NCI-H1694 (cell line): ENCODE data around the gene CDHR2.
"Not testable (repeated sequence)": the region's sequence is repeated elsewhere in the genome, so short reads cannot be mapped to it uniquely, and the experiment has no call there.

Source experiments
- DNase-seq: peaks from one replicate; lab custom pipeline; 2025; lab: John Stamatoyannopoulos, UW

Gene CDHR2

GRCh38 chr5:176596689-176597416 lies 47.7 kb downstream of the CDHR2 start:
- DNase-seq, result no peak

- no peak for DNase-seq
Measured at GRCh38 chr5:176597417-176598389, 48.6 kb downstream of the CDHR2 start.

DNA sequence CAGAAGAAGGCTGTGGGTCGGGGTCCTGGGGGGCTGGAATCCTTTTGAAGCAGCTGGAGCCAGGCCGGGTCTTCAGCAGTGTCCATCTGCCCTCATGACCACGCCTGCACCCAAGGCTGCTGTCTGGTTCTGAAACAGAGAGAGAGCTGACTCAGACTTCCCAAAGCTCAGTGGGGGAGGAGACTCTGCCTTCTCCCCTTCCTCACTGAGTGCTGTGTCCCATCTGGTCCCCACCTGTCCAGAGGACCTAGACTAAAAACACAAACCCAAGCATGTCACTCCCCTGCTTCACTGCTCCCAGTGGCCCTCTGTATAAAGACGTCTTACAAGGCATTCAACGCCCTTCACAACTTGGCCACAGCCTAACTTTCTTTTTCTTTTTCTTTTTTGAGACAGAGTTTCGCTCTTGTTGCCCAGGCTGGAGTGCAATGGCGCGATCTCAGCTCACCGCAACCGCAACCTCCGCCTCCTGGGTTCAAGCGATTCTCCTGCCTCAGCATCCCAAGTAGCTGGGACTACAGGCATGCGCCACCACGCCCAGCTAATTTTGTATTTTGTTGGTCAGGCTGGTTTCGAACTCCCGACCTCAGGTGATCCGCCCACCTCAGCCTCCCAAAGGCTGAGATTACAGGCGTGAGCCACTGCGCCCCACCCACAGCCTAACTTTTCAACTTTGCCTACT lies 50.7 kb downstream of the CDHR2 start:
- not testable (repeated sequence) for DNase-seq

DNA sequence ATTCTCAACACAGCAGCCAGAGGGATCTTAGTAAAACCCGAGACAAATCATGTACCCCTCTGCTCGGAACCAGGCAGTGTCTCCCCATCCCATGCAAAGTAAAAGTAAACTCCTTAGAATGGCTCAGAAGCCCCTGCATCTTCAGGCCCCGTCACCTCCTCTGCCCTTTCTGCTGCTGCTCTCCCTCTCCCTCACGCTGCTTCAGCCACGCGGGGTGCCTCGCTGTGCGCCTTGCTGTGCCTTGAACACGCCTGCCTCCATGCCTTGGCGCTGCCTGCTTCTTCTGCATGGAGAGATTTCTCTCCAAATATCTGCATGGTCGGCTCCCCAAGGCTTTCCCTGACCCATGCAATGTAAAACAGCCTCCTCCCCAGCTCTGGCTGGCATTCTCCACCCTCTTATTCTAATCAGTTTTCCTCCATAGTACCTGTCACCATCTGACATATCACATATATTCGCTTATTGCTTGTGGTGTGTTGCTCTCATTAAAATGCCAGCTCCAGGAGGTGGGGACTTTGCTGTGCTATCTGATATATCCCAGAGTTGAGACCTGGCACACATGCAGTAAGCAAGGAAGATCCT lies 52.9 kb downstream of the CDHR2 start:
- no peak for DNase-seq

DNA sequence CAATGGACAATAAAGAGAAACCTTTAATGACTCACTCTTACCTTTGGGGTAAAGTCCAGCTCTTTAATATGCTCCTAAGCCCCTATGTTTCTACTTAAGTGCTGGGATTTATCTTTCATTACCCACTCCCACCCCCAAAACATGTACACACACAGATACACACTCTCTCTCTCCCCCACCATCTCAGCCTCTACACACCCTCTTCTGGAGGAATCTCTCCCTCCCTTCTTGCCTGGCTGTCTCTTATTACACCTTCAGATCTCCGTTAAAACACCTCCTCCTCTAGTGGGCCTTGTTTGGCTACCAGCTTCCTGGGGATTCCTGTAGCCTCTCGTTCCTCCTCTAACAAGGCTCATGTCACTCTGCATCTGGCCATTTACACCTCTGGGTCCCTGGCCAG lies 53.9 kb downstream of the CDHR2 start:
- DNase-seq, result no peak

DNA sequence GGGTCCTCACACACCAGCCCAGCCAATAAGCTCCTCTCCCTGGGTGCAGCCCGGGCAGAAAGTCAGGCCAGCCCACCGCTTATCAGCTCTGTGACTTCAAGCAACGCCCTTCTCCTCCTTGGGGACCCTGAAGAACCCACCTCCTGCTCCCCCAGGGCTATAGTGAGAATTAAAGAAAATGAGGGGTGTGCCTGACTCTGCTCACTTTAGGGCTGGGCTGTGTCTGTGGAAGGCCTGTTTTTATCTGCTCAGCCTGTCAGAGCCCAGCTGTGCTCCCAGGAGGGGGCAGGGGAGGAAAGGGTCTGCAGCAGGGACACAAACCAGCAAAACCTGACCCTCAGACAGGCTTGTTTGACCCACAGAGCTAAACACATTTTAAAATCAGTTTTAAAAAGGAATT lies 56.9 kb downstream of the CDHR2 start:
- no peak for DNase-seq

GRCh38 chr5:176606875-176607274 lies 57.7 kb downstream of the CDHR2 start:
- DNase-seq, result no peak

DNA sequence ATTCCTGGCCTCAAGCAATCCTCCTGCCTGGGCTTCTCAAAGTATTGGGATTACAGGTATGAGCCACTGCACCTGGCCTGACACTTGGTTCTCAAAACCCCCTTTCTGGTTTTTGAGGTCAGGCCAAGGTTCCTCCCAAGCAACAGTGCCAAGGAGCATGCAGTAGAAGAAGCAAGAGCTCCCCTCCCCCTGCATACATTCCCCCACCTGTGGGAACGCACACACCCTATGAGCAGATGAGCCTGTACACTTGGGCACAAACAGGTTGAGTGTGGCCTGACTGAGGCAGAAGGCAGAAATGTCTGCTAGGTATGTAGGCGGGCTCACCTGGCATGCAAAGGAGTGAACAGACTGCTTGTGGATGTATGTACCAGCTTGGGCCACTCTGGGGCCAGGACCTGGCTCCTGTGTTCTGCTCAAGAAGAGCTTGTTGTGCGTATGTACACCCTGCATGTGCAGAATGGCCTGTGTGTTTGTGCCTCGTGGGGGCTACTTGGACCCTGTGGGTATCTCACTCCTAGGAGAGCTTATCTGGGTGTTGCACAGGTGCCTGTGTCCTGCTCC lies 59.1 kb downstream of the CDHR2 start:
- DNase-seq, result no peak

DNA sequence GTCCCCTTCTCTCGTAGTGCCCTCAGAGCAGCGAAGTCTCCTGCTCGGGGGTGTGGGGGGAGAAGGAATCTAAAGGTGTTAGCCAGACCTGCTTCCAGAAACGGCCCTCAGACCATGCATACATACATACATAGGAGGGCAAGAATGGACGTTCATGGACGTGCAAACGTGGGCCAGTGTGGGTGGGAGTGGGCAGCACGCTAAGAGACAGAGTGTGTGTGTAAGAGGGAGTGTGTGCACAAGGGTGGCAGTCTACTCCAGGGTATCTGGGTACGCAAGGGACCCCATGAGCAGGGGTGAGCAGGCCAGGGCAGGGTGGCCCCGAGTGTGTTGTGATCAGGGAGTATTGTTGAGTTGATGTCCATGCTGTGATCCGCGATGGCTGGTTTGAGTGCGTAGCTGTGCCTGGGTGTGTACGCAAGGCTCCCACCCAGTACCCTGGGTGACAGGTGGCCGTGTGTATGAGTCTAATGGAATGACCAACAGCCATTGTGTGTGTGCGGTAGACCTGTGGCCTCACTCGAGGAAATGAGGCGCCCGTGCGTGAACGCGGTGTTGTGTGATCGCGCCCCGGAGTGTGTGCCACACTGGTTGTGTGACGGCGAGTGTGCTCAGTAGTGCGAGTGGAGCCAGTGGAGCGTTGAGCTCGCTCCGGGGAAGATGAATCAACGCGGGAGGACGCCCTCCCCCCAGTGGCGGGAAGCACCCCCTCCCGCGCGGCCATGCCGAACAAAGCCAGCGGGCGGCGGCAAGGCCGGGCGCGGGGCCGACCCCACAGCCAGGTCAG lies 60.0 kb downstream of the CDHR2 start:
- DNase-seq, result no peak

- no peak for DNase-seq
Measured at GRCh38 chr5:176609724-176610434, 60.7 kb downstream of the CDHR2 start, which contains the start of gene GPRIN1. GPRIN1 (minus strand) TSS chr5:176610156; CDS start chr5:176599834, 10,322 bp downstream.

DNA sequence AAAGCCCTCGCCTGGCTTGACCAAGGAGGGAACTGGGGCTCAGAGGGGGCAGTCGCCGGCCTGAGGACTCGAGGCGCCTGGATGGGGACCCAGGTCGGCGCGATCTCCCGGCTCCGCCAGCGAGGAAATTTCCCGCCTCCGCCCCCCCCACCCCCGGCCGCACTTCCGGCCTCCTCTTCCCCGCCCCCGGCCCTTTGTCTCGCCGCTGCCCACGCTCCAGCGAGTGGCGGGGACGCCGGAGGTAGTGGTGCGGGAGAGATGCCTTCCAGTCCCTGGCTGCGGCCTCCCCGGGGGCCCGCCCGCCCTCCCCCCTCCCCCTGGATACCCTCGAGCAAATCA lies 61.3 kb downstream of the CDHR2 start:
- no peak for DNase-seq

GRCh38 chr5:176611435-176611834 lies 62.3 kb downstream of the CDHR2 start:
- DNase-seq, result no peak

DNA sequence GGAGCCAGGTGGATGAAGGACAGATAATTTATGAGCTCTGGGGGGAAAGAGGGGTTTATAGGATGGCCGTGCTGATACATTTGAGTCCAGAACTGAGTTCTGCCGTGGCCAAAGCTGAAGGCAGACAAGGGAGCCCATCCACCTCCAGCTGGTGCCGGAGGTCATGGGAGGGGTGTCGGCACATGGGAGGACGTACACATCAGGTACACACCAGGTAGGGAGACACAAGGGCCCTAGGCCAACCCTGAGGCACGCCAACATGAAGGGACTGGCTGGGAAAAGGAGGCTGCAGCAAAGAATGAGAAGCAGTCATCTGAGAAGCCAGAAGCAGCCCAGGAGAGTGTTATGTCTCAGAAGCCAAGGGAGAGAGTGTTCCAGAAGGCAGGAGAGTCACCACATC lies 62.9 kb downstream of the CDHR2 start:
- no peak for DNase-seq

DNA sequence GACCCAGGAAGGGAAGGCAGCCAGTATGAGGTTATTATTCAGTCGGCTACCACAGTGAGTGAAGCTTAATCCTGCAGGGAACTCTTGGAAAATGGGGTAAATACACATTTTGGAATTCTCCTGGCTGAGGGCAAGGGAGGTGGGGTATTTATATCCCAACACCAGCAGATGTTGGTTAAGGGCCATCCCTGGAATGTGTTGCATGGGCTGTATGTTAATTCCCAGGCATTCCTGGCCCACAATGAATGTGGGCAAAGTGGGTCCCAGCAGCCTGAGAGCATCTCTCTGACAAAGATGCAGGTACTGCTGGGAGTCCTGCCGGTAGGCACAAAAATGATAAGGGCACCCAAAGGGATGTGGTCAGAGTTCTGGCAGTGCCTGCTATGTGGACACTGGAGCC lies 63.7 kb downstream of the CDHR2 start:
- no peak for DNase-seq

- peak; percentile 56 for DNase-seq
Measured at GRCh38 chr5:176614805-176615478, 65.8 kb downstream of the CDHR2 start.

DNA sequence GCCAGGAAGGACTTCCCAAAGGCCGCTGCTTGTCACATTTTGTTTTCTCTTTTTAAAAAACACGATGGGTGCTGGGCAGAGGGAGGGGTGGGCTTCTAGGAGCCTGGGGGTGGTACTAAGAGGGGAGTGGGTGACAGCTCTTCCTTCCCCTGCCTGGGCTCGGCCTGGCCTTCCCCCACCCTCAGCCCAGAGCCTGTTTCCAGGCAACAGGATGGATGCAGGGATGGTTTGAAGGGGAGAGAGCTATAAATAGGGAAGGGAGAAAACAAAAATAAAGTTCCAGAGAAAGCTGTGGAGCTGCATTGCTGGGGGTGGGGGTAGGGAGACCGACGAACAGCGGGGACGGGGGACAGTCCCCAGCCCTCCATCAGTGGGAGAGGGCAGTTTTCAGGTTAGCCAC lies 67.4 kb downstream of the CDHR2 start:
- DNase-seq, result no peak

DNA sequence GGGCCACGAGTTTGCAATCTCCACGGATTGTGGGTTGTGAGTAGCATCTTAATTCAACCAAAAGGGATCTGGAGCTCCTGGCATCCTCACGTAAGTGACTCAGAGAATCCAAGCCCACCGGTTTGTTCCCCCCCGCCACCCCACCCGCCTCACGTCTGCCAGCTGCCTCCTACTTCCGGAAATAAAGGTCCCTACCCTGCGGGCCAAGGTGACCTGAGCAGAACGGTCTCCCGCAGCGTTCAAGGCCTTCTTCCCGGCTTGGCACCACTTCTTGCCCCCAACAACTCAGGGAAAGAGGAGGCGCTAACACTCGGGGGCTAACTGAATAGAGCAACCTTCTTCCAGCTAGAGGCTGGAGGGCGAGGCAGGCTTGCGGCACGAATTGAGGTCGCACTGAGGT lies 69.6 kb downstream of the CDHR2 start:
- DNase-seq, result no peak

DNA sequence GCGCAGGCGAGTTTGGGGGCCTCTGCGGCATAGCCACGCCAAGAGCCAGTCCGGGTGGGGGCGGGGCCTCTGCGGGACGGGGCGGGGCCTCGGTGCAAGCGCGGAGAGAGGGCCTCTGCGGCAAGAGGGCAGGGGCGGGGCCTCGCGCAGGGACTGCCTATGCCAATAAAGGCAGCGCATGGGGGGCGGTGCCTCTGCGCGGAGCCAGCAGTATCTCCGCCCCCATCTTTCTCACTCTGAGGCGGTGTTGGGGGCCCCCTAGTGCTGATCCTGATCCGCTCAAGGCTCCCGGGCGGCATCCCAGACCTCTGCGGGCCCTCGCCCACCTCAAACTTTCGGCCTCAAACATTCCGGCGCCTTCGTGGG lies 70.0 kb downstream of the CDHR2 start:
- no peak for DNase-seq

GRCh38 chr5:176619569-176620332 lies 70.6 kb downstream of the CDHR2 start:
- no peak for DNase-seq
